Uterus (tissue), 2 donors: ENCODE results near the gene CRTAC1.

ENCODE experiments used
- POLR2A ChIP-seq, 2 donors: fragments of 450-650 bp; IDR thresholded peaks; one replicate each; pipeline ENCODE4 v1.6.1; 2016; ENCODE audit warnings: antibody characterized with exemption in 2 of 2, mild to moderate bottlenecking in 1 of 2, moderate library complexity in 1 of 2
- TF ChIP-seq, protein P1 (sequence below), 4 experiments: fragments of 200-600 bp in 2 of 4; fragments of 450-650 bp in 2 of 4; sonication (generic) in 2 of 4; IDR thresholded peaks; one replicate each; pipeline ENCODE4 v1.5.1; 2016 to 2019; ENCODE audit warnings: antibody characterized with exemption in 4 of 4, mild to moderate bottlenecking in 2 of 4, moderate library complexity in 1 of 4

- TF ChIP-seq, protein P1, sequence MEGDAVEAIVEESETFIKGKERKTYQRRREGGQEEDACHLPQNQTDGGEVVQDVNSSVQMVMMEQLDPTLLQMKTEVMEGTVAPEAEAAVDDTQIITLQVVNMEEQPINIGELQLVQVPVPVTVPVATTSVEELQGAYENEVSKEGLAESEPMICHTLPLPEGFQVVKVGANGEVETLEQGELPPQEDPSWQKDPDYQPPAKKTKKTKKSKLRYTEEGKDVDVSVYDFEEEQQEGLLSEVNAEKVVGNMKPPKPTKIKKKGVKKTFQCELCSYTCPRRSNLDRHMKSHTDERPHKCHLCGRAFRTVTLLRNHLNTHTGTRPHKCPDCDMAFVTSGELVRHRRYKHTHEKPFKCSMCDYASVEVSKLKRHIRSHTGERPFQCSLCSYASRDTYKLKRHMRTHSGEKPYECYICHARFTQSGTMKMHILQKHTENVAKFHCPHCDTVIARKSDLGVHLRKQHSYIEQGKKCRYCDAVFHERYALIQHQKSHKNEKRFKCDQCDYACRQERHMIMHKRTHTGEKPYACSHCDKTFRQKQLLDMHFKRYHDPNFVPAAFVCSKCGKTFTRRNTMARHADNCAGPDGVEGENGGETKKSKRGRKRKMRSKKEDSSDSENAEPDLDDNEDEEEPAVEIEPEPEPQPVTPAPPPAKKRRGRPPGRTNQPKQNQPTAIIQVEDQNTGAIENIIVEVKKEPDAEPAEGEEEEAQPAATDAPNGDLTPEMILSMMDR (IDR thresholded peaks at IDR 0.05): no peak
- no peak for TF ChIP-seq POLR2A (IDR thresholded peaks at IDR 0.05)
These were observed 60.8 kb downstream of the CRTAC1 start for GRCh38 chr10:97969538-97970079.
